GM18517 (cell line): ENCODE results near the gene PALLD.
A peak's percentile ranks its signal among the peaks of the same experiment; 100 is the strongest.

ENCODE experiments used
- ATAC-seq: cut with Tn5 transposase; IDR thresholded peaks from one replicate; pipeline ENCODE4 v1.9.1; 2021; ENCODE audit warnings: mild to moderate bottlenecking, moderate library complexity; ENCODE audit not compliant: unreplicated experiment

The PALLD gene

DNA sequence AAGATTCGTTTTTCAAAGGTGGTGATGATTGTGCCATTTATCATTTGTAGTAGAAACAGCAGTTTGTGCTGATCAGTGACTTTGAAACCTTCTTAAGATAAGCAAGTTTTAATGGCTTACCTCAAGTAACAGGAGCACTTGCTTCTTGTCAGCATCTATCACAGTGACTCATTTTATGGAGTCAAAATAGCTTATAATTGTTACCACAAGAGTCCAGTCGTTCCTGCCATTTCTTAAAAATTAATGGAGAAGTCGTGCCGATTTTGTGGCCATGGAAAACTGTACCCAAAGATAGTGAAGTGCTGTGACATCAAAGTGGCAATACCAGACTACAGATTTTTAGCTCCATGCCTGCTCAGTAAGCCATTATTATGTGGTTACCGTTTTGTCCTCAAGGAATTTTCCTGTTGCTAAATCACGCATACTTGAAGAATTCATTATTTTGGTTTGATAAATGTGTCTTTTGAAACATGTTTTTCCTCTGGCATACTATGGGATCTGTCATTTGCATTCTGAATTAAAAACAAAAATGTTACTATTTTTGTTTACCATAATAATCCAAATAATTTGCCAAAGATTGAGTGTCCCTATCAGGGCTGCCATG is 383.3 kb downstream of the PALLD start:
- ATAC-seq, result no peak

DNA sequence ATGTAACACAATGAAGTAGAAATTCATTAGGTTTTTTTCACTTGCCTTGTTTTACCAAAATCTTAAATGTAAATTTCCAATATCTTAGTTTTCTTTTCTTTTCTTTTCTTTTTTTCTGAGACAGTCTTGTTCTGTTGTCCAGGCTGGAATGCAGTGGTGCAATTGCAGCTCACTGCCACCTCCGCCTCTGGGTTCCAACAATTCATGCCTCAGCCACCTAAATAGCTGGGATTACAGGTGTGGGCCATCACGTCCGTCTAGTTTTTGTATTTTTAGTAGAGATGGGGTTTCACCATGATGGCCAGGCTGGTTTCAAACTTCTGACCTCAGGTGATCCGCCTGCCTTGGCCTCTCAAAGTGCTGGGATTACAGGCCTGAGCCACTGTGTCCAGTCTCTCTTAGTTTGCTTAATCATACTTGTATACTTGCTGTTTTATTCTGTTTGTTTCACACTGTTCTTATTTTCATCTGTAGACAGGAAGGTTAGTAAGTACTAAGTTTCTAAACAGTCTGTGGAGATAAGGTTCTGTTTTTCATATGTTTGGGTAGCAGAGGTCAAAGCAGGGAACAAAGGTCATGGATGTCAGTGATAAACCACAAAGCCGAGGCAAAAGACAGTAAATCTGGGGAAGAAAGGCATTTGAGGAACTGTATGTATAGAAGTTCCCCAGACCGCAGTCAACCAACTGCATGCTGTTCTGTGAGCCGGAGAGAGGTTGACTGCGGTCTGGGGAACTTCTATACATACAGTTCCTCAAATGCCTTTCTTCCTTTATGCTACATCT is 384.2 kb downstream of the PALLD start:
- peak; percentile 54 for ATAC-seq

DNA sequence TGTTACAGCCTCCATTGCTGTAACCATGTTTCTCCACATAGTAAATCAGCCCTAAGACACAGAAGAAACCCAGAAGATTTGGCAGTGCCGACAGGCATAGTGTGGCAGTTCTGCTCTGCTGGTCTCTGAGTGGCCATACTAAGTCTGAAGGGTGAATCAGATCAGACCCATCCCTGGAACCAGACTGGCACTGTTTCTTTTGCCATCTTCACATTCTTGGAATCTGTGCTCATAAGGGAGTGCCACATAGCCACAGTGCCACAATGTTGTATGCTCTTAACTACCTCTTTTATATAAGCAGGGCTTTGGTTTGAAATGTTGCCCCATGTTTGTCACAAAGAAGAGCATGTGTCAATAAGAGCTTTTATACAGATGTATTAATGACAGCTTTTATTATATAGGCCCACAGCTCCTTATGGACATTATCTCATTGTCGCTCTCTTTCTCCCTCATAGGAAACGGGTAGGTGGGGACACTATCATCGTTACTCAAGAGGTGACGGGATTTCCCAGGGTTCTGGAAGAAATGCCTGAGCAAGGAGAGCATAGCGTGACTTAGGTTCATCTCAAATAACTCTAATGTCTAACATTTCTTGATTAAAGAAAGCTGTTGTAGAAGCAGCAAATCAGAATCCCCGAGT is 385.0 kb downstream of the PALLD start:
- ATAC-seq, result peak; percentile 2

DNA sequence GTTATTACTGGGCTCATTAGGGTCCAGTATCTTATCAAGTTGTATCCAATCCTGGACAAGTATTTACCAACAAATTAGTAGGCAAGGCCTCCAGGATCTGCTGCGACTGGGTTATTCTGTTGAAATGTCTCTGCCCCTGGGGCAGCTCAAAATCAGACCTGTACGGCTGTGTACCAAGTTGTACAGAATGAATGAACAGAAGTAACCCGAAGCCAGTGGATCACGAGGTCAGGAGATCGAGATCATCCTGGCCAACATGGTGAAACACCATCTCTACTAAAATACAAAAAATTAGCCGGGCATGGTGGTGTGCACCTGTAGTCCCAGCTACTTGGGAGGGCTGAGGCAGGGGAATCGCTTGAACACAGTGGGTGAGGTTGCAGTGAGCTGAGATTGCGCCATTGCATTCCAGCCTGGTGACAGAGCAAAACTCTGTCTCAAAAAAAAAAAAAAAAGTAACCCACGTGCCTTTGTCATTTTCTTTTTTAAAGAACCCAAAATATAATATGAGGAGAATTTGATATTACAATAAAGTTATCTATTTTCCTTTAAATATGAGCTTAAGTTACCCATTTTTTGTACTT is 385.9 kb downstream of the PALLD start:
- ATAC-seq, result no peak

DNA sequence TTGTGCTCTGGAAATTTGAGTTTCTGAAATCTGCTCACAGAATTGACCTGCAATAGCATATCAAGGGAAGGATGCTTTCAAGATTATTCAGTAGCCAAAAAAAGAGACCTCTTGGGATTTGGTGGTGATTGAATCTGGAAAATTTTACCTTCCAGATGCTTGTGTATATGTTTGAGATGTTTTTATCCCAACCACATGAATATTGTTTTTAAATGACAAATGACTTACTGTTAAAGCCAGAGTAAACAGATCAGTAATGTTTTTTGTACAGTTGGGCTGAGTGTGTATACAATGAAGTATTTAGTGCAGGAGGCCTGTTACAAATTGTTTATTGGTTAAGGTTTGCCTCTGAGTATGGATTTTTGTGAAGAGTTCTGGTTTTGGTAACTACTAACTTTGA is 386.7 kb downstream of the PALLD start:
- no peak for ATAC-seq

DNA sequence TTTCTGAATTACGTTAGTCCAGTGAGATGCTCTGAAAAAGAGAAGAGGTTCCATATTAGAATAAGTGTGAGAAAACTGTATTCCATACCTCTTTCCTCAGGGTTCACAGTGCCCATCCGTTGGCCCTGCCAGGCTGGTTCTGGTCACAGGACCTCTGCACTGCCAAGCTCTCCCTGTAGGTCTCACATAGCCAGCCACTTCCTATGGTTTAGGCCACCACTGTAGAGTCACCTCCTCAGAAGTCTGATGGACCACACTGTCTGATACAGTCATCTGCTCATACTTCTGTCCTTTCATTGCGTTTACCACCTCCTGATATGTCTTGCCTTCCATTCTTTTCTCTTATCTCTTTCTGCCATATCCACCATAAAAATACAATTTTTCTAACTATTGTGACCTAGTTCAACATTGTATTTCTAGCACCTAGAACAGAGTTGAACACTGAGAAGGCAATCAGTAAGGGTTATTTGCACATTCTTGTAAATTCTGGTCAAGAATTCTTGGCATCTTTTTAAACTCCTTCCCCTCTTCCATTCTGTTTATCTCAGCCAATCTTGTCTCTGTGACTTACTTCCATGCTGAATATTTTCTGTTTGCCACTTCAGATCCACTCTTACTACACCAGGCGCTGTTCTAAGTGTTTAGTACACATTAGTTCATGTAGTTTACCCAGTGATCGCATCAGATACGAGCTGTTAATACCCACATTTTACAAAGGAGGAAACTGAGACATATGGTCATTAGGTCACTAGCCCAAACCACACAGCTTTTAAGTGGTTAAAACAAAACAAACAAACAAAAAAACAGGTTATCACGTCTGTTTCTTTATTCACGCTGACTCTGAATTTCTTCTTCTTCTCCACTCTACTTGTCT is 387.6 kb downstream of the PALLD start:
- ATAC-seq, result no peak

DNA sequence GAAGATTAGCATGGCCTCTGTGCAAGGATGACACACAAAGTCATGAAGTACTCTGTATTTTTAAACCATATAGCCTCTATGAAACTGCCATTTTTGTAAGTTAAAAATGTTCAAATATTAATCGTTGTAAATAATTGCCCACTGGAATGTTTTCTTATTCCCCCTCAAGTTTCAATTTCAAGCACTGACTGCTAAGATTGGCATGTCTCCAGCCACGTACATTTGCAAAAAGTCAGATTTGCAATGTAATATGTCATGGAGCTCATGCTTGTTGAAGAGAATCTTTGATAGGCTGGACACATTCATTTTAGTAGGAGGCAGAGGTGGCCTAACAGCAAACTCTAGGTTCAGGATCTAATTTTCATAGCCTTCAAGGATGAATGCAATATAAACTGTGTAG is 388.5 kb downstream of the PALLD start:
- ATAC-seq, result no peak

DNA sequence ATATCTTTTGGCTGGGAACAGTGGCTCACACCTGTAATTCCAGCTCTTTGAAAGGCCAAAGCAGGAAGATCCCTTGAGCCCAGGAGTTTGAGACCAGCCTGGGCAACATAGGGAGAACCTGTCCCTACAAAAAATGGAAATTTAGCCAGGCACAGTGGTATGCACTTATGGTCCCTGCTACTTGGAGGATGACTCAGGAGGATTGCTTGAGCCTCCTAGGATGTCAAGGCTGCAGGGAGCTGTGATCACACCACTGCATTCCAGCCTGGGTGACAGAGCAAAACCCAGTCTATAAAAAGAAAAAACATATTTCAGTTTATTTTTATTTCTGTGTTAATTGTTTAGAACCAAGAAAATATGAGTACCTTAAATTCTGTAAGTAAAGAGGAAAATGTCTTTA is 389.5 kb downstream of the PALLD start:
- no peak for ATAC-seq

DNA sequence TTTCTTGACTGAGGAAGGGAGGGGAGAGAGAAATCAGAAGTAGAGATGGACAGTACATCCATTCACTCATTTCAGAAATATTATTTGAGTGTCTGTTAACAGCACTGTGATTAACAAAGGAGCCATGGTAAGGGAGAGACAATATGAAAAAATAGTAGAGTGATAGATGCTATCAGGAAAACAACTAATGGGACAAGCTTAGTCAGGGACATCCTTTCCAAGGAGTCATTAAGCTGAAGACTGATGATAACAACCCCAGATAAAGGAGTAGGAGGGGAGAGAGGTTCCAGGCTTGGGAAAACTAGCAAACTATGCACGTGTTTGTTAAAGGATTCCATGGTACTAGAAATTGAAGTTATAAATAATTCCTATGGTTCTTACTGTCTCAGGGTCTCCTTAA is 391.0 kb downstream of the PALLD start:
- no peak for ATAC-seq

DNA sequence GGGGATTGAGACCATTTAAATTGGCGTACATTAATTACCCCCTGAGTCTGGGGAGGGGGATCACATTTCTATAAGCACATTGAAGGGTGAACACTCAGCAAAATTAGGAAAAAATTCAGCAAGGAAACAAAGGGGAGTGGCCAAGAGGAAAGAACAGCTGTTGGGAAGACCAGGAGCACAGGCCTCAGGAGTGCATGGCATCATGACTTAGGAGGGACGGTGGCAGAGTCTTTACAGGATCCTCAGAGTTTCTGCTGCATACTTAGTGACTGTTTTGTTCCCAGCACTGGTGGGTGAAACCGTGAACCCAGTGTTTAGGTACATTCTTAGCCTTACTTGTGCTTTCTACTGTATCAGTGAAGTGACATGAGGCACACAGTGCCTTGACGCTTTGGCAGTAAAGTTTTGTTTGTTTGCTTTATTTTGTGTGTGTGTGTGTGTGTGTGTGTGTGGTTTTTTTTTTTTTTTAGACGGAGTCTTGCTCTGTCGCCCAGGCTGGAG is 391.9 kb downstream of the PALLD start:
- ATAC-seq, result no peak

DNA sequence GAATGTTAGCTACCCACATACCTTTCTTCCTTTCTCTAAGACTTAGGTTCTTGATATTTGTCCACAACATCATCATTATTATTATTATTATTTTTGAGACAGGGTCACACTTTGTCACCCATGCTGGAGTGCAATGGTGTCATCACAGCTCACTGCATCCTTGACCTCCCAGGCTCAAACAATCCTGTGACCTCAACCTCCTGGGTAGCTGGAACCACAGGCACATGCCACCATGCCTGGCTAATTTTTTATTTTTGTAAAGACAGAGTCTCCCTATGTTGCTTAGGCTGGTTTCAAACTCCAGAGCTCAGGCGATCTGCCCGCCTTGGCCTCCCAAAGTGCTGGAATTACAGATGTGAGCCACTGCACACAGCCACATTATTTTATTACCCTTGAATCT is 394.2 kb downstream of the PALLD start:
- no peak for ATAC-seq

DNA sequence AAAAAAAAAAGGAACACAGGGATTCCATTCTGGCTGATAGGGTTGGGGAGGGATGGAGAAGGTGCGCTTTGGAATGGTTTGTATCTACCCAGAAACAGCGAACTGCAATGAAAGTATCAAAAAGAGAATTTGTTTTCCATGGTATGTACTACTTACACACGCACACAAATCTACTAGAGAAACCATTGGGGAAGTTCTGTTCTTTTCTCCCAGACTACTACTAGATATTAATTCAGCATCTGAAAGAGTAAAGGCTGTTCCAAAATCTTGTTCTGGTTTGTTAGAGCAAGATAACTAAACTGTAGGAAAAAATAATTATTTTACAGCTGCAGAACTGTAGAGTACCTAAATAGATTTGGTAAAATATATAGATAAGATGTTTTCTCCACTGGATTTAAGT is 394.8 kb downstream of the PALLD start:
- no peak for ATAC-seq

DNA sequence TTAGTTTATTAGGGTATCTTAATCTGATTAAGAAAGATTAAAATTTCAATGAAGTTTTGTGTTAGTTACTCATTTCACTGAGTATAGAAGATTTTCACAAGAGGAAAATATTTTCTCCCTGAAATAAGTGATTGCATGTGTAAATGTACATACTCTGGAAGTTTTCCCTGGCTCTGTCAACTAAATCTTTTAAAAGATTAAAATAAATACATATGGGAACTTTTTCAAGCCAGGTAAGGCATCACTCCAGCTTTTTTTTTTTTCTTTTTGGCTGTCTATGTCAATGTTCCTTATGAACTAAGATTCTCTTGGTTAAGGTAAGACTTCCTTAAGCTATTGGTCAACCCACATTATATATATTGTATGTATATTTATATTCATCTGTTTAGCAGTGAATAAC is 395.6 kb downstream of the PALLD start:
- no peak for ATAC-seq

DNA sequence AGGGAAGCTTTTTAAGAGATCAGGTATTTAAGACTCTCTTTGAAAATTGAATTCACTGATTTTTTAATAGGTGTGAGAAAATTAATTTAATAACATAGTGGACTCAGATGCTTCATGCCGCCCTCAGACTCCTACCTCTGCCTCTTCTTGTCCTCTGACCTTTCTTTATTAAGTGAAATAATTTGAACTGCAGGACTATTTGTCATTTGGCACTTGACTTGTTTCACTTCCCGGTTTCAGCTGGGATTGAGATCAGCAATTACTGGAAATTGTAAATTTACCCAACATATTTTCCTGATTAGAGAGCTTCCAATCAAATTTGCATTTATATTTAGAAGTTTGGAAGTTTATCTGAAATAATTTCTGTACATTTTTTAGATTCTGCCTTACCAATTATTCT is 396.4 kb downstream of the PALLD start:
- ATAC-seq, result no peak

DNA sequence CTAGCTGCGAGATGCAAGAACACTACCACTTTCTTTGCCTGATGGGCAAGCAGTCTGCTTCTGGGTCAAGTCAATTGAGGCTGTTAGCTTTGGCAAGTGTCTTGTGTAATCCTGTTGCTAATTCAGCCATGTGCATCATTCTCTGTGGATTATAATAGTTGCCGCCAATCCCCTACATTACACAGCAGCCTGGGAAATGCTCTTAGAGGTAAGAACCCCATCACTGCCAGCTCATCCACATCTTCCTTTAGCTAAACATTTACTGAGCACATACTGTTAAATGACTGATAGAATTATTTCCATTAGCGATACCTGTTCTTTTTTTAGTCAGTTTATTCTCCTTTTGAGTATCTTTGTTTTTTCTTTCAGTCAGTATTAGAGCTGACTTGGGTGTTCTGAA is 397.0 kb downstream of the PALLD start:
- ATAC-seq, result no peak

DNA sequence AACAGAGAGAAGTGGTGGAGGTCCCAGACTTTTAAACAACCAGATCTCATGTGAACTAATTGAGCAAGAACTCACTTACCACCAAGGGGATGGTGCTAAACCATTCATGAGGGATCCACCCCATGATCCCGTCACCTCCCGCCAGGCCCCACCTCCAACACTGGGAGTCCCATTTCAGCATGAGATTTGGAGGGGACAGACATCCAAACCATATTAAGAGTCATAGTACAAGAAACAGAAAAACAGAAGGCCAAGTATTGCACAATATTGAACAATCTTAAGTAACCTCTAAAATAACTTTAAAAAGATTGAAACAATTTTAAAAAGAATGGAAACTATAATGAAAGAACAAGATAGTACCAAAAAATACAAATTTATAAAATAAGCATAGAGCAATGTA is 403.2 kb downstream of the PALLD start:
- ATAC-seq, result no peak

DNA sequence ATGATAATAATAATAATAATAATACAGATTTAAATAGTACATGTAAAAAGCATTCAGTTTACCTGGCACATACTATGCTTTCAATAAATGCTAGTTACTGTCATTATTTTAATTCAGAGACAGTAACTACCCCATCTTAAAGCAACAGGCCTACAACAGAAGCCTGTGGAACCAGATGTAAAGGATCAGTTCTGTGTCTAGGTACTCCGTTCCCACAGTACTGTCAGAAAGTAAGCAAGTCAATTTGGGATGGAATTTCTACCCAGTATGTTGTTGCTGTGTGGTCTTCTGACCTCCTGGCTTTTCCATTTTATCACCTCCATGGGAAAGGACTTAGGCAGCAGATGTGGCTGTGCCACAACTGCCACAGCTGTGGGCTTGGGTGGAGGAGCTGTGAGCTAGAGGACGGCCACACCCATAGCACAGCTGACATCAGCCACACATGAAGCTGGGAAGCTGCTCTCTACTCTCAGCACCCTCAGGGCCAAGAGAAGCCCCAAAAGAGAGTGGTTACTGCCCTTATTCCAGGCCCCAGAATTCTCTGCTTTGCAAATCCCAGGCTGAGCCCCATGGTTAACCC is 410.4 kb downstream of the PALLD start:
- no peak for ATAC-seq

DNA sequence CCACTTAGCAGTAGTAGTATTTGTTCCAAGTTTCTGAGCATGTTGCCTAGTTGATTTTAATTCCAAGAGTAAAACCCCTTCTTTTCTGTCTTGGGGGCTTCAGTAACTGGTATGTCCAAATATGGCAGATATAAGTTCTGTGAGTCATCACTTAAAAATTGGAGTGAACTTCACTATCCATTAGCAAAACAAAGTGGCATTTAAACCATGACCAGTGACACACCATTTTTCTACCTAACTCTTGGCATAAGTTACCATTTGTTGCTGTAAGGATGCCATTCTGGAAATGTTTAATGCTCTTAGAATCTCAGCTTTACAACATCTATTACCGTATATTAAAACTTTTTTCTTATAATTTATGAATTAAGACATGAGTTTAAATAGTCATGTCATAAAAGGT is 411.2 kb downstream of the PALLD start:
- ATAC-seq, result no peak

DNA sequence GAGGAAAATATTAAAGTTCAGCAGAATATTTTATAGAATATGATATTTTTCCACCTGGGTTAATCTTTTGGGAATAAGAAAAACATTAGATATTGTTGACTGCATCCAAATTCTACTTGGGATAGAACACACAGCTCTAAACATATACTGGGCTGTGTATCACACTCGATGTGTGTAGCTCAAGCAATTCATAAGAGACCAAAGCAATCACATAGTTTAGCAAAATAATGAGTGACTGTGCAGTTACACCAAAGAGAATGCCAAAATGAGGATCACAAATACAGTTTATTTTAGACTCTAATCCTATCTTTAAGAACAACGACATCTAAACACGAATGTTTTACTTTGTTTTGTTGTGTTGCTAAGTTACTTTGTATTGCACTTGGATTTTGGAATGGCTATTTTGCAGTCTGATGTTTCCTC is 412.0 kb downstream of the PALLD start:
- ATAC-seq, result no peak

DNA sequence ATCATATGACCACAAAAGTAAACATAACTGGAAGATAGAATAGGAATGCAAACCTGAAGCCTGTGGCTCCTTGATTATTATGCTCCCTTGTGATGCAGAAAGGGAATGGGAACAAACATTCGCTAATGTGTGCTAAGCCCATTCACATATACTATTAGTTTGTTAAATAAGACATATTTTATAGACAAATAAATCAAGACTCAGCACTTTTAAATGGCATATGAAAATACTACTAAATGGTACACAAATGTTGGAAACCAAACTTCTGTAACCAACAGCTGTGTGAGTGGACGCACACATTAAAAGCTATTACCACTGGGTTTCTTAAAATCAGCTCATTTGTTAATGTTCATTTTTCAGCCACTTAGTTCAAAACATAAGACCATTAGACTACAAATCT is 417.2 kb downstream of the PALLD start:
- ATAC-seq, result no peak
